Measurements from ENCODE around the gene SLBP.

GRCh38 chr4:1684506-1685234 is 27.4 kb downstream of the SLBP start:
- no peak for TF ChIP-seq CTCF (conservative IDR thresholded peaks at IDR 0.05; ENCODE audit: low read depth, low read length)
- no peak for TF ChIP-seq EZH2 (IDR thresholded peaks at IDR 0.05; ENCODE audit: low read length, unreplicated experiment)
